Colonic mucosa (tissue), 4 donors: ENCODE results near the gene SLC22A12. TPM values are rescaled to one million over a fixed set of nuclear protein-coding genes. Genes with fewer than 3 reads are reported as not detected.
A peak's percentile ranks its signal among the peaks of the same experiment; 100 is the strongest.

Experiments used
- DNase-seq: peaks from one replicate; pipeline ENCODE4 v3.0.0-alpha.2; 2020
- H3K27ac ChIP-seq: fragments of 200-600 bp; one replicate; pipeline ENCODE4 v1.8.0; 2021
- H3K27me3 ChIP-seq: fragments of 200-600 bp; one replicate; pipeline ENCODE4 v1.8.0; 2021
- H3K36me3 ChIP-seq: fragments of 200-600 bp; one replicate; pipeline ENCODE4 v1.8.0; 2021
- H3K4me1 ChIP-seq: fragments of 200-600 bp; one replicate; pipeline ENCODE4 v1.8.0; 2021; ENCODE audit warnings: mild to moderate bottlenecking
- H3K4me3 ChIP-seq: fragments of 200-600 bp; one replicate; pipeline ENCODE4 v1.8.0; 2021
- H3K9ac ChIP-seq, 2 donors: one replicate each; pipeline ENCODE4 v1.7.0; 2013; ENCODE audit warnings: control low read depth in 2 of 2, low read depth in 2 of 2, low read length in 2 of 2
- H3K9me3 ChIP-seq: fragments of 200-600 bp; one replicate; pipeline ENCODE4 v1.8.0; 2021
- intact Hi-C: fragments of 100-400 bp; cut with DNase I; formaldehyde crosslinking; loops from one replicate; pipeline ENCODE4 v1.14.1; 2022
- total RNA-seq, 2 donors: library from RNA; stranded (reverse); fragmentation: NEBNext Ultra II Directional in 1 of 2; extraction: Animal tissue kit (Norgen Biotek cat#: 25700) in 1 of 2; gene quantifications; one replicate each; pipeline ENCODE4 v1.2.1, GENCODE V29; 2021
- TF ChIP-seq, protein P1 (sequence below): fragments of 200-600 bp; IDR thresholded peaks from one replicate; pipeline ENCODE4 v1.8.0; 2022; ENCODE audit warnings: antibody characterized with exemption, mild to moderate bottlenecking
- donor health status: healthy.
- donor health status: DM: no; HTN: no; CAD: no.
- donor health status: DM: no; HTN: no; CAD: no.

Gene SLC22A12
- total RNA-seq, 2 donors from 2014 or later: not detected

DNA sequence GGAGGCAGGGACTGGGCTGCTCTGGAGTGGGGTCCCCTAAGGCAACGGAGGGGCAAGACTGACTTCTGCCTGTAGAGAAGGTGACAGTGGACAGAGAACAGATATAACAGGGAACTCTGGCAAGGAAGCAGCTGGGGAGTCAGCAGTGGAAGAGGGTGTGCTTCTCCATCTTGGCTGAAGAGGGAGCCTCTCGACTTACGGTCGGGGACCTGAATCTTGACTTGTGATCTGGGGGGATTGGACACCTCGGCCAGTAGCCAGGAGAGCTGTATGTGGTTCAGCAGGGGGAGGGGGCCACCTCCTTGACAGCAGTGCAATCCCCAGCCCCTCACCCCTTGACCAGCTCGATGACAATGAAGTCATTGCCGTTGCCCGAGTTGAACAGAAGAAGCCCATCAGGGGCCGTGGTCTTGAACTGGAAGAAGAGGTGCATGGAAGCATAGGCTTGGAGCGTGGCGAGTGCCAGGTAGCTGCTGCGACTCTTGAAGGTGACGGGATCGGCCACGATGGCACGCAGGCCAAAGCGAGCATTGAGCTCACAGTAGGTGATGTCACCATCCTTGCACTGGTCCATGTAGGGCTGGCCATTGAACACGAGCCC, 60.0 kb downstream of the SLC22A12 start:
- intact Hi-C loops: loop anchor here (5.0 kb wide), 2 partner anchors 164 to 204 kb away; no protein-coding TSS in a partner anchor
- Histone ChIP-seq H3K9me3 (no peaks in the 10 kb centered on the region), H3K27me3 (no peaks in the 10 kb centered on the region), H3K27ac (no peak overlapping the region), H3K4me3 (no peak overlapping the region), H3K4me1 (no peaks in the 10 kb centered on the region), H3K9ac (no peak overlapping the region), H3K36me3 (no peaks in the 10 kb centered on the region)
- DNase-seq: no peak
- TF ChIP-seq, protein P1, sequence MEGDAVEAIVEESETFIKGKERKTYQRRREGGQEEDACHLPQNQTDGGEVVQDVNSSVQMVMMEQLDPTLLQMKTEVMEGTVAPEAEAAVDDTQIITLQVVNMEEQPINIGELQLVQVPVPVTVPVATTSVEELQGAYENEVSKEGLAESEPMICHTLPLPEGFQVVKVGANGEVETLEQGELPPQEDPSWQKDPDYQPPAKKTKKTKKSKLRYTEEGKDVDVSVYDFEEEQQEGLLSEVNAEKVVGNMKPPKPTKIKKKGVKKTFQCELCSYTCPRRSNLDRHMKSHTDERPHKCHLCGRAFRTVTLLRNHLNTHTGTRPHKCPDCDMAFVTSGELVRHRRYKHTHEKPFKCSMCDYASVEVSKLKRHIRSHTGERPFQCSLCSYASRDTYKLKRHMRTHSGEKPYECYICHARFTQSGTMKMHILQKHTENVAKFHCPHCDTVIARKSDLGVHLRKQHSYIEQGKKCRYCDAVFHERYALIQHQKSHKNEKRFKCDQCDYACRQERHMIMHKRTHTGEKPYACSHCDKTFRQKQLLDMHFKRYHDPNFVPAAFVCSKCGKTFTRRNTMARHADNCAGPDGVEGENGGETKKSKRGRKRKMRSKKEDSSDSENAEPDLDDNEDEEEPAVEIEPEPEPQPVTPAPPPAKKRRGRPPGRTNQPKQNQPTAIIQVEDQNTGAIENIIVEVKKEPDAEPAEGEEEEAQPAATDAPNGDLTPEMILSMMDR: peak; percentile 34

Other genes starting within 250 kb of the SLC22A12 start
- 10 to 100 TPM; 28.9 to 59.1 TPM for gene RPS6KA4, start 232.1 kb upstream of the SLC22A12 start, total RNA-seq
- gene SLC22A11, start 35.3 kb upstream of the SLC22A12 start, total RNA-seq: not detected
- gene NRXN2, start 132.0 kb downstream of the SLC22A12 start, total RNA-seq: 1 to 10 TPM; 2.2 to 5.4 TPM
- gene RASGRP2, start 152.9 kb downstream of the SLC22A12 start, total RNA-seq: 1 to 10 TPM; 2.8 to 3.5 TPM
- gene PYGM, start 168.8 kb downstream of the SLC22A12 start, total RNA-seq: 1 to 10 TPM; 1.6 to 2.7 TPM
- gene SF1, start 187.3 kb downstream of the SLC22A12 start, total RNA-seq: 100 to 1,000 TPM; 164 to 220 TPM
- gene MAP4K2, start 212.0 kb downstream of the SLC22A12 start, total RNA-seq: 10 to 100 TPM in 1 of 2 donors, 1 to 10 TPM in 1; 9.2 to 13.3 TPM
- gene MEN1, start 219.3 kb downstream of the SLC22A12 start, total RNA-seq: 10 to 100 TPM; 21.1 to 45.5 TPM